ENCODE results near the gene UBTD1. TPM values are rescaled to one million over a fixed set of nuclear protein-coding genes. Genes with fewer than 3 reads are reported as not detected.

The UBTD1 gene
- total and polyA plus RNA-seq, 3 donors from 2014 or later, result 74.1 to 143 (median 111) TPM

Other genes starting within 250 kb of the UBTD1 start
- 10 to 100 TPM; 50.0 to 54.6 TPM for gene ARHGAP19, start 206.3 kb upstream of the UBTD1 start, total RNA-seq
- 40.5 TPM for gene ARHGAP19, start 206.3 kb upstream of the UBTD1 start, polyA plus RNA-seq (ENCODE audit: insufficient read depth, low read depth, low replicate concordance)
- 10 to 100 TPM; 22.1 to 29.9 TPM for gene FRAT1, start 179.7 kb upstream of the UBTD1 start, total RNA-seq
- gene FRAT1, start 179.7 kb upstream of the UBTD1 start, polyA plus RNA-seq (ENCODE audit: insufficient read depth, low read depth, low replicate concordance), result 9.7 TPM
- 10 to 100 TPM; 35.7 to 37.0 TPM for gene FRAT2, start 164.2 kb upstream of the UBTD1 start, total RNA-seq
- gene FRAT2, start 164.2 kb upstream of the UBTD1 start, polyA plus RNA-seq (ENCODE audit: insufficient read depth, low read depth, low replicate concordance), result 18.8 TPM
- gene RRP12, start 97.6 kb upstream of the UBTD1 start, total RNA-seq, result 10 to 100 TPM; 53.5 to 54.6 TPM
- 38.1 TPM for gene RRP12, start 97.6 kb upstream of the UBTD1 start, polyA plus RNA-seq (ENCODE audit: insufficient read depth, low read depth, low replicate concordance)
- gene PGAM1, start 72.7 kb upstream of the UBTD1 start, total RNA-seq, result 100 to 1,000 TPM; 244 to 279 TPM
- gene PGAM1, start 72.7 kb upstream of the UBTD1 start, polyA plus RNA-seq (ENCODE audit: insufficient read depth, low read depth, low replicate concordance), result 238 TPM
- 10 to 100 TPM; 24.5 to 27.9 TPM for gene EXOSC1, start 52.9 kb upstream of the UBTD1 start, total RNA-seq
- gene EXOSC1, start 52.9 kb upstream of the UBTD1 start, polyA plus RNA-seq (ENCODE audit: insufficient read depth, low read depth, low replicate concordance), result 31.4 TPM
- gene ZDHHC16, start 52.7 kb upstream of the UBTD1 start, total RNA-seq, result 10 to 100 TPM; 42.8 to 58.0 TPM
- 40.5 TPM for gene ZDHHC16, start 52.7 kb upstream of the UBTD1 start, polyA plus RNA-seq (ENCODE audit: insufficient read depth, low read depth, low replicate concordance)
- gene MMS19, start 502 bp upstream of the UBTD1 start, total RNA-seq, result 100 to 1,000 TPM; 206 to 253 TPM
- 109 TPM for gene MMS19, start 502 bp upstream of the UBTD1 start, polyA plus RNA-seq (ENCODE audit: insufficient read depth, low read depth, low replicate concordance)
- gene ANKRD2, start 73.9 kb downstream of the UBTD1 start, total RNA-seq, result 1 to 10 TPM in 1 of 2 donors, under 1 TPM in 1; 0.43 to 1.9 TPM
- 3.5 TPM for gene ANKRD2, start 73.9 kb downstream of the UBTD1 start, polyA plus RNA-seq (ENCODE audit: insufficient read depth, low read depth, low replicate concordance)
- gene HOGA1, start 85.5 kb downstream of the UBTD1 start, total RNA-seq, result under 1 TPM; 0.25 to 0.55 TPM
- 1.5 TPM for gene HOGA1, start 85.5 kb downstream of the UBTD1 start, polyA plus RNA-seq (ENCODE audit: insufficient read depth, low read depth, low replicate concordance)
- gene C10orf62, start 90.8 kb downstream of the UBTD1 start, total RNA-seq, result 100 to 1,000 TPM; 108 to 373 TPM
- gene C10orf62, start 90.8 kb downstream of the UBTD1 start, polyA plus RNA-seq (ENCODE audit: insufficient read depth, low read depth, low replicate concordance), result 304 TPM
- 1 to 10 TPM; 7.1 to 7.5 TPM for gene MORN4, start 134.6 kb downstream of the UBTD1 start, total RNA-seq
- gene MORN4, start 134.6 kb downstream of the UBTD1 start, polyA plus RNA-seq (ENCODE audit: insufficient read depth, low read depth, low replicate concordance), result 23.3 TPM
- gene PI4K2A, start 141.7 kb downstream of the UBTD1 start, total RNA-seq, result 10 to 100 TPM; 27.4 to 31.0 TPM
- gene PI4K2A, start 141.7 kb downstream of the UBTD1 start, polyA plus RNA-seq (ENCODE audit: insufficient read depth, low read depth, low replicate concordance), result 24.2 TPM
- gene AVPI1, start 188.3 kb downstream of the UBTD1 start, total RNA-seq, result 10 to 100 TPM; 23.0 to 28.3 TPM
- gene AVPI1, start 188.3 kb downstream of the UBTD1 start, polyA plus RNA-seq (ENCODE audit: insufficient read depth, low read depth, low replicate concordance), result 26.4 TPM
- 10 to 100 TPM in 1 of 2 donors, 1 to 10 TPM in 1; 8.7 to 13.6 TPM for gene MARVELD1, start 214.8 kb downstream of the UBTD1 start, total RNA-seq
- 21.9 TPM for gene MARVELD1, start 214.8 kb downstream of the UBTD1 start, polyA plus RNA-seq (ENCODE audit: insufficient read depth, low read depth, low replicate concordance)
- gene ZFYVE27, start 238.2 kb downstream of the UBTD1 start, total RNA-seq, result 10 to 100 TPM; 64.8 to 66.4 TPM
- gene ZFYVE27, start 238.2 kb downstream of the UBTD1 start, polyA plus RNA-seq (ENCODE audit: insufficient read depth, low read depth, low replicate concordance), result 38.4 TPM